GM12878 (cell line): Measurements from ENCODE around the gene ZNF470. TPM values are rescaled to one million over a fixed set of nuclear protein-coding genes. Genes with fewer than 3 reads are reported as not detected.
A peak's percentile ranks its signal among the peaks of the same experiment; 100 is the strongest.

Experiments
- ATAC-seq: fragments of 200-7000 bp; cut with Tn5 transposase; 3 replicates; pipeline ENCODE4 v1.9.1; 2020; ENCODE audit warnings: mild to moderate bottlenecking, moderate library complexity
- BruUV-seq: library from RNA; stranded (reverse); fragments of 400-500 nt; replicated peaks from 2 replicates; lab custom pipeline; 2021; lab: Mats Ljungman, UMichigan
- CTCF ChIA-PET: fragments of 300-600 bp; sonication (Branson Sonifier 250); formaldehyde crosslinking; extraction: SDS; loops from one replicate; lab custom pipeline; 2021; ENCODE audit warnings: inconsistent platforms; lab: Yijun Ruan, JAX
- POLR2A ChIA-PET: fragments of 350-600 bp; formaldehyde crosslinking; extraction: SDS; loops from one replicate; lab custom pipeline; 2021; ENCODE audit warnings: inconsistent platforms; lab: Charles Lee
- RAD21 ChIA-PET: fragments of 300-600 bp; sonication (Branson Sonifier 250); formaldehyde crosslinking; loops from one replicate; lab custom pipeline; 2023; ENCODE audit warnings: antibody characterized with exemption; ENCODE audit not compliant: unreplicated experiment; lab: Charles Lee
- SMC1A ChIA-PET: fragments of 300-600 bp; sonication (Branson Sonifier 250); formaldehyde crosslinking; loops from one replicate; lab custom pipeline; 2023; ENCODE audit not compliant: unreplicated experiment, uncharacterized antibody; lab: Charles Lee
- DNase-seq: peaks from one replicate; pipeline ENCODE4 v3.0.0-alpha.2; 2011; ENCODE audit warnings: low read depth, low spot score
- FAIRE-seq: peaks from 3 replicates; lab custom pipeline; 2011; peaks lifted over from hg19 to GRCh38; lab: Jason Lieb, UNC
- H2AFZ ChIP-seq: 2 replicates; pipeline ENCODE4 v1.6.0; 2011; ENCODE audit warnings: low read depth, low read length, control low read depth; ENCODE audit not compliant: control insufficient read depth
- H3K27ac ChIP-seq: 2 replicates; pipeline ENCODE4 v1.5.1; 2011; ENCODE audit warnings: control low read depth; ENCODE audit not compliant: control insufficient read depth, insufficient read depth
- H3K27me3 ChIP-seq, 2 experiments: replicated peaks in 1 of 2; 2 replicates each; pipeline versions ENCODE4 v1.6.0 to v1.6.1; 2011; ENCODE audit warnings: low read length in 1 of 2; ENCODE audit not compliant: control insufficient read depth in 2 of 2, insufficient read depth in 2 of 2
- H3K36me3 ChIP-seq, 2 experiments: 2 replicates each; pipeline ENCODE4 v1.5.1; 2011; ENCODE audit warnings: low read length in 1 of 2; ENCODE audit not compliant: control insufficient read depth in 2 of 2, insufficient read depth in 2 of 2
- H3K4me1 ChIP-seq: 2 replicates; pipeline ENCODE4 v1.6.1; 2011; ENCODE audit warnings: mild to moderate bottlenecking, low read length, moderate library complexity, mixed read lengths; ENCODE audit not compliant: control insufficient read depth, insufficient read depth
- H3K4me2 ChIP-seq: 2 replicates; pipeline ENCODE4 v1.6.0; 2011; ENCODE audit warnings: control low read depth; ENCODE audit not compliant: control insufficient read depth, insufficient read depth
- H3K4me3 ChIP-seq: fragments of 200-600 bp; sonication (generic); 2 replicates; pipeline ENCODE4 v1.5.1; 2016
- H3K79me2 ChIP-seq: 2 replicates; pipeline ENCODE4 v1.6.0; 2011; ENCODE audit warnings: low read length; ENCODE audit not compliant: control insufficient read depth, insufficient read depth
- H3K9ac ChIP-seq: 2 replicates; pipeline ENCODE4 v1.8.0; 2011; ENCODE audit warnings: low read length, control low read depth, mixed read lengths; ENCODE audit not compliant: control insufficient read depth, insufficient read depth
- H3K9me3 ChIP-seq: replicated peaks from 3 replicates; pipeline ENCODE4 v1.5.1; 2011; ENCODE audit warnings: mild to moderate bottlenecking, low read length; ENCODE audit not compliant: control insufficient read depth, insufficient read depth
- H4K20me1 ChIP-seq: 2 replicates; pipeline ENCODE4 v1.6.0; 2011; ENCODE audit not compliant: control insufficient read depth, insufficient read depth
- ATF2 ChIP-seq: IDR thresholded peaks from 2 replicates; pipeline ENCODE4 v1.6.1; 2012; ENCODE audit warnings: low read length, inconsistent platforms
- CBX3 ChIP-seq: fragments of 200-600 bp; sonication (generic); IDR thresholded peaks from 2 replicates; pipeline ENCODE4 v1.6.1; 2016; ENCODE audit warnings: low read depth, borderline replicate concordance
- JUND ChIP-seq: IDR thresholded peaks from 2 replicates; pipeline ENCODE4 v1.6.1; 2012; ENCODE audit warnings: low read depth, mild to moderate bottlenecking, low read length, improper control_type of control experiment, moderate library complexity
- REST ChIP-seq: IDR thresholded peaks from 2 replicates; pipeline ENCODE4 v1.6.1; 2012; ENCODE audit warnings: mild to moderate bottlenecking, low read depth, low read length
- WGBS: methylation state at CpG from one replicate; pipeline ENCODE4 v1.1.6; 2016; ENCODE audit warnings: low lambda C conversion rate; ENCODE audit not compliant: insufficient replicate concordance, insufficient coverage; ENCODE audit errors: missing lambda C conversion rate; 5-methylcytosine and 5-hydroxymethylcytosine counted together
- in situ Hi-C: fragments of 300-500 bp; cut with MboI; formaldehyde crosslinking; loops from 9 replicates; pipeline ENCODE4 v1.14.3; 2018; ENCODE audit warnings: mixed read lengths
- intact Hi-C: fragments of 100-400 bp; cut with micrococcal nuclease; formaldehyde crosslinking; loops from one replicate; pipeline ENCODE4 v1.14.2; 2022; ENCODE audit not compliant: unreplicated experiment
- polyA plus RNA-seq, 11 experiments: library from polyadenylated mRNA; depleted of rRNA in 4 of 11; unstranded in 6 of 11; stranded (reverse) in 5 of 11; fragments of >200 nt; fragmentation: Nextera tagmentation in 4 of 11; fragmentation: Illumina TruSeq in 1 of 11; extraction: Ambion mirVana in 4 of 11; extraction: Trizol in 1 of 11; gene quantifications; 1 replicate in 1 of 11; 2 replicates in 10 of 11; pipeline versions ENCODE4 v1.2.1 to v1.2.3, GENCODE V29; 2011 to 2016; ENCODE audit warnings: inconsistent platforms in 2 of 11, missing spikeins in 2 of 11, low read depth in 1 of 11
- total RNA-seq, 4 experiments: library from RNA; depleted of rRNA in 3 of 4; stranded (reverse); fragments of >200 nt in 3 of 4; fragmentation: Illumina TruSeq in 1 of 4; extraction: Trizol in 1 of 4; gene quantifications; 2 replicates each; pipeline versions ENCODE4 v1.2.1 to v1.2.3, GENCODE V29; 2013 to 2021

The ZNF470 gene
- total and polyA plus RNA-seq, 10 of the 15 experiments (the other 5 are each of a cell fraction or from before 2014, with no cell fraction given), result 0.16 to 1.4 (median 0.56) TPM

GRCh38 chr19:56538254-56538760 lies 29.0 kb upstream of the ZNF470 start (continued):
- TF ChIP-seq REST, result no peak
- no peak for TF ChIP-seq ATF2

GRCh38 chr19:56538761-56539263 lies 28.5 kb upstream of the ZNF470 start, which contains the start of gene ZFP28:
ZFP28 (plus strand) TSS chr19:56538948; CDS start chr19:56539019, 71 bp downstream.
- in situ Hi-C loops, result no loop called here
- Histone ChIP-seq H4K20me1 (no peaks in the 10 kb centered on the region), H3K9ac (no peak within 1 kb of the TSS), H3K9me3 (peaks cover 8% of the 10 kb centered on the region), H3K36me3 (no peaks in the 10 kb centered on the region), H3K79me2 (no peaks in the 10 kb centered on the region), H3K4me1 (no peaks in the 10 kb centered on the region), H3K4me3 (no peak within 1 kb of the TSS), H3K27me3 (no peaks in the 10 kb centered on the region)
- POLR2A ChIA-PET, result no interaction called here
- no TSS peak for BruUV-seq
- WGBS, result 26% methylated on average over 15 of the region's 65 CpGs
- intact Hi-C loops, result no loop called here
- ATAC-seq (no peak), FAIRE-seq (no peak)
- SMC1A ChIA-PET, result no interaction called here
- RAD21 ChIA-PET, result no interaction called here
- TF ChIP-seq JUND (peak; percentile 7; the same call in 1 of the 2 replicates), CBX3 (no peak)
- TF ChIP-seq, all 136 proteins: peak for 1
- Histone ChIP-seq H3K27ac (no peak within 1 kb of the TSS), H2AFZ (0 out of 2 replicates have a peak within 1 kb of the TSS, but pooled peaks have one; percentile 15), H3K4me2 (peak within 1 kb of the TSS; percentile 9; the same call in 1 of the 2 replicates)
- CTCF ChIA-PET, result no interaction called here
- no peak for DNase-seq
